Measurements from ENCODE around the gene VWDE. TPM values are rescaled to one million over a fixed set of nuclear protein-coding genes. Genes with fewer than 3 reads are reported as not detected.

VWDE gene
- total RNA-seq, 1 experiment from 2014 or later = 13.7 TPM

DNA sequence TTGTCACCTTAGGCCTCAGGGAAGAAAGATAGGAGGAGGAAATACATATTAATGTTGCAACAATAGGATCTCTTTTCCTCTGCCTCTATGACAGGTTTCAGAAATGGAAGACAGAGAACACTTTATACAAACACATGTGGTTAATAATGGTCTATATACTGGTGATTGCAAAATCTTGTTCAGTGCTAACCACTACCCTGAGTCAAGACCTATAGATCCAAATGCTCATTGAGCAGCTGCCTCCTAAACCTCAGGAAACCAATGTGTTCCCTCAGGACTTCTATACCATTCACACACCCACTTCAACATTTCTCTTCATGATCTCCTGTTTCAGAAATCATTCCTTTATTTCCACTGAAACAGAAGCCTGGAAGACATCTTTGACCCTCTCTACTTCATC lies 32.5 kb upstream of the VWDE start:
- Histone ChIP-seq H2AFZ (ENCODE audit: low read depth, low read length, poor library complexity, severe bottlenecking) (peak overlapping the region; percentile 66), H3K27me3 (ENCODE audit: insufficient read depth, low read length) (no peaks in the 10 kb centered on the region), H3K4me2 (ENCODE audit: low read length) (no peak overlapping the region), H3K4me1 (ENCODE audit: control insufficient read depth in 1 of 2, insufficient read depth in 2 of 2, low read length in 2 of 2) (peaks cover 0 to 7% of the 10 kb centered on the region in 2 experiments; a peak in 1 of 4 replicates), H3K9me3 (ENCODE audit: control insufficient read depth in 1 of 2, insufficient read depth in 1 of 2, low read depth in 1 of 2, low read length in 2 of 2) (no peaks in the 10 kb centered on the region), H3K36me3 (ENCODE audit: control insufficient read depth in 1 of 2, insufficient read depth in 2 of 2, low read length in 2 of 2) (no peaks in the 10 kb centered on the region), H3K79me2 (ENCODE audit: insufficient read depth, low read length) (no peaks in the 10 kb centered on the region), H3K4me3 (replicated peaks in 1 of 2; ENCODE audit: low read depth in 1 of 2, low read length in 2 of 2) (no peak overlapping the region), H3K27ac (ENCODE audit: low read depth, low read length) (no peak overlapping the region), H3K9ac (ENCODE audit: low read length) (no peak overlapping the region), H3K9me2 (ENCODE audit: insufficient read depth) (no peaks in the 10 kb centered on the region), H4K20me1 (ENCODE audit: insufficient read depth) (no peaks in the 10 kb centered on the region)
- TF ChIP-seq JUND (IDR thresholded peaks at IDR 0.05) (no peak), CEBPB (IDR thresholded peaks at IDR 0.05; ENCODE audit: low read depth) (no peak), ZNF274 (IDR thresholded peaks at IDR 0.05; ENCODE audit: low read depth, low read length) (no peak), ELF1 (IDR thresholded peaks at IDR 0.05; ENCODE audit: borderline replicate concordance, low read depth) (no peak), CBX3 (IDR thresholded peaks at IDR 0.05; ENCODE audit: low read depth) (no peak), RAD21 (IDR thresholded peaks at IDR 0.05; ENCODE audit: low read depth) (no peak), SRF (IDR thresholded peaks at IDR 0.05; ENCODE audit: low read depth) (no peak), TCF7L2 (IDR thresholded peaks at IDR 0.05; ENCODE audit: borderline replicate concordance, extremely low read depth, insufficient read depth, insufficient read length) (no peak), FOSL1 (IDR thresholded peaks at IDR 0.05; ENCODE audit: low read depth) (no peak), ZFX (IDR thresholded peaks at IDR 0.05) (no peak), SIN3A (IDR thresholded peaks at IDR 0.05; ENCODE audit: low read depth) (no peak), EGR1 (IDR thresholded peaks at IDR 0.05; ENCODE audit: low read depth) (no peak), YY1 (IDR thresholded peaks at IDR 0.05; ENCODE audit: extremely low read depth, insufficient replicate concordance, low read depth, low read length) (no peak)
- TF ChIP-seq, protein P1, sequence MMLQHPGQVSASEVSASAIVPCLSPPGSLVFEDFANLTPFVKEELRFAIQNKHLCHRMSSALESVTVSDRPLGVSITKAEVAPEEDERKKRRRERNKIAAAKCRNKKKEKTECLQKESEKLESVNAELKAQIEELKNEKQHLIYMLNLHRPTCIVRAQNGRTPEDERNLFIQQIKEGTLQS (IDR thresholded peaks at IDR 0.05) = no peak
- TF ChIP-seq, protein P2, sequence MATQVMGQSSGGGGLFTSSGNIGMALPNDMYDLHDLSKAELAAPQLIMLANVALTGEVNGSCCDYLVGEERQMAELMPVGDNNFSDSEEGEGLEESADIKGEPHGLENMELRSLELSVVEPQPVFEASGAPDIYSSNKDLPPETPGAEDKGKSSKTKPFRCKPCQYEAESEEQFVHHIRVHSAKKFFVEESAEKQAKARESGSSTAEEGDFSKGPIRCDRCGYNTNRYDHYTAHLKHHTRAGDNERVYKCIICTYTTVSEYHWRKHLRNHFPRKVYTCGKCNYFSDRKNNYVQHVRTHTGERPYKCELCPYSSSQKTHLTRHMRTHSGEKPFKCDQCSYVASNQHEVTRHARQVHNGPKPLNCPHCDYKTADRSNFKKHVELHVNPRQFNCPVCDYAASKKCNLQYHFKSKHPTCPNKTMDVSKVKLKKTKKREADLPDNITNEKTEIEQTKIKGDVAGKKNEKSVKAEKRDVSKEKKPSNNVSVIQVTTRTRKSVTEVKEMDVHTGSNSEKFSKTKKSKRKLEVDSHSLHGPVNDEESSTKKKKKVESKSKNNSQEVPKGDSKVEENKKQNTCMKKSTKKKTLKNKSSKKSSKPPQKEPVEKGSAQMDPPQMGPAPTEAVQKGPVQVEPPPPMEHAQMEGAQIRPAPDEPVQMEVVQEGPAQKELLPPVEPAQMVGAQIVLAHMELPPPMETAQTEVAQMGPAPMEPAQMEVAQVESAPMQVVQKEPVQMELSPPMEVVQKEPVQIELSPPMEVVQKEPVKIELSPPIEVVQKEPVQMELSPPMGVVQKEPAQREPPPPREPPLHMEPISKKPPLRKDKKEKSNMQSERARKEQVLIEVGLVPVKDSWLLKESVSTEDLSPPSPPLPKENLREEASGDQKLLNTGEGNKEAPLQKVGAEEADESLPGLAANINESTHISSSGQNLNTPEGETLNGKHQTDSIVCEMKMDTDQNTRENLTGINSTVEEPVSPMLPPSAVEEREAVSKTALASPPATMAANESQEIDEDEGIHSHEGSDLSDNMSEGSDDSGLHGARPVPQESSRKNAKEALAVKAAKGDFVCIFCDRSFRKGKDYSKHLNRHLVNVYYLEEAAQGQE (IDR thresholded peaks at IDR 0.05; ENCODE audit: low read depth) = no peak
- TF ChIP-seq, protein P3, sequence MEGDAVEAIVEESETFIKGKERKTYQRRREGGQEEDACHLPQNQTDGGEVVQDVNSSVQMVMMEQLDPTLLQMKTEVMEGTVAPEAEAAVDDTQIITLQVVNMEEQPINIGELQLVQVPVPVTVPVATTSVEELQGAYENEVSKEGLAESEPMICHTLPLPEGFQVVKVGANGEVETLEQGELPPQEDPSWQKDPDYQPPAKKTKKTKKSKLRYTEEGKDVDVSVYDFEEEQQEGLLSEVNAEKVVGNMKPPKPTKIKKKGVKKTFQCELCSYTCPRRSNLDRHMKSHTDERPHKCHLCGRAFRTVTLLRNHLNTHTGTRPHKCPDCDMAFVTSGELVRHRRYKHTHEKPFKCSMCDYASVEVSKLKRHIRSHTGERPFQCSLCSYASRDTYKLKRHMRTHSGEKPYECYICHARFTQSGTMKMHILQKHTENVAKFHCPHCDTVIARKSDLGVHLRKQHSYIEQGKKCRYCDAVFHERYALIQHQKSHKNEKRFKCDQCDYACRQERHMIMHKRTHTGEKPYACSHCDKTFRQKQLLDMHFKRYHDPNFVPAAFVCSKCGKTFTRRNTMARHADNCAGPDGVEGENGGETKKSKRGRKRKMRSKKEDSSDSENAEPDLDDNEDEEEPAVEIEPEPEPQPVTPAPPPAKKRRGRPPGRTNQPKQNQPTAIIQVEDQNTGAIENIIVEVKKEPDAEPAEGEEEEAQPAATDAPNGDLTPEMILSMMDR (IDR thresholded peaks at IDR 0.05 in 2 of 3, conservative IDR thresholded peaks at IDR 0.05 in 1 of 3; ENCODE audit: borderline replicate concordance in 1 of 3, insufficient read depth in 1 of 3, low read depth in 2 of 3, low read length in 2 of 3) = no peak
- TF ChIP-seq, protein P4, sequence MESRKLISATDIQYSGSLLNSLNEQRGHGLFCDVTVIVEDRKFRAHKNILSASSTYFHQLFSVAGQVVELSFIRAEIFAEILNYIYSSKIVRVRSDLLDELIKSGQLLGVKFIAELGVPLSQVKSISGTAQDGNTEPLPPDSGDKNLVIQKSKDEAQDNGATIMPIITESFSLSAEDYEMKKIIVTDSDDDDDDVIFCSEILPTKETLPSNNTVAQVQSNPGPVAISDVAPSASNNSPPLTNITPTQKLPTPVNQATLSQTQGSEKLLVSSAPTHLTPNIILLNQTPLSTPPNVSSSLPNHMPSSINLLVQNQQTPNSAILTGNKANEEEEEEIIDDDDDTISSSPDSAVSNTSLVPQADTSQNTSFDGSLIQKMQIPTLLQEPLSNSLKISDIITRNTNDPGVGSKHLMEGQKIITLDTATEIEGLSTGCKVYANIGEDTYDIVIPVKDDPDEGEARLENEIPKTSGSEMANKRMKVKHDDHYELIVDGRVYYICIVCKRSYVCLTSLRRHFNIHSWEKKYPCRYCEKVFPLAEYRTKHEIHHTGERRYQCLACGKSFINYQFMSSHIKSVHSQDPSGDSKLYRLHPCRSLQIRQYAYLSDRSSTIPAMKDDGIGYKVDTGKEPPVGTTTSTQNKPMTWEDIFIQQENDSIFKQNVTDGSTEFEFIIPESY (IDR thresholded peaks at IDR 0.05; ENCODE audit: extremely low read depth, insufficient replicate concordance, low read length) = no peak
- intact Hi-C loops (cut with micrococcal nuclease) = loop anchor here (10.0 kb wide), 1 partner anchor 59 kb away; no protein-coding TSS in a partner anchor
- ChIA-PET CTCF (interaction anchor here (1.7 to 3.6 kb wide), 4 partner anchors 22 to 83 kb away, joined by 3 to 25 read pairs (median 13); no protein-coding TSS in a partner anchor), POLR2A (no interaction called here), RAD21 (ENCODE audit: low non-redundant PET in 1 of 2, low total read pairs in 2 of 2, uncharacterized antibody in 2 of 2, unreplicated experiment in 2 of 2) (no interaction called here)
- DNase-seq (ENCODE audit: low read depth, low spot score) (no peak), ATAC-seq (no peak)
- no TSS peak for BruUV-seq (replicated peaks)
